ENCODE data around the gene ATP11A.

ATP11A gene

GRCh38 chr13:112928972-112929782 lies 239.3 kb downstream of the ATP11A start (continued):
- TF ChIP-seq, protein P1, sequence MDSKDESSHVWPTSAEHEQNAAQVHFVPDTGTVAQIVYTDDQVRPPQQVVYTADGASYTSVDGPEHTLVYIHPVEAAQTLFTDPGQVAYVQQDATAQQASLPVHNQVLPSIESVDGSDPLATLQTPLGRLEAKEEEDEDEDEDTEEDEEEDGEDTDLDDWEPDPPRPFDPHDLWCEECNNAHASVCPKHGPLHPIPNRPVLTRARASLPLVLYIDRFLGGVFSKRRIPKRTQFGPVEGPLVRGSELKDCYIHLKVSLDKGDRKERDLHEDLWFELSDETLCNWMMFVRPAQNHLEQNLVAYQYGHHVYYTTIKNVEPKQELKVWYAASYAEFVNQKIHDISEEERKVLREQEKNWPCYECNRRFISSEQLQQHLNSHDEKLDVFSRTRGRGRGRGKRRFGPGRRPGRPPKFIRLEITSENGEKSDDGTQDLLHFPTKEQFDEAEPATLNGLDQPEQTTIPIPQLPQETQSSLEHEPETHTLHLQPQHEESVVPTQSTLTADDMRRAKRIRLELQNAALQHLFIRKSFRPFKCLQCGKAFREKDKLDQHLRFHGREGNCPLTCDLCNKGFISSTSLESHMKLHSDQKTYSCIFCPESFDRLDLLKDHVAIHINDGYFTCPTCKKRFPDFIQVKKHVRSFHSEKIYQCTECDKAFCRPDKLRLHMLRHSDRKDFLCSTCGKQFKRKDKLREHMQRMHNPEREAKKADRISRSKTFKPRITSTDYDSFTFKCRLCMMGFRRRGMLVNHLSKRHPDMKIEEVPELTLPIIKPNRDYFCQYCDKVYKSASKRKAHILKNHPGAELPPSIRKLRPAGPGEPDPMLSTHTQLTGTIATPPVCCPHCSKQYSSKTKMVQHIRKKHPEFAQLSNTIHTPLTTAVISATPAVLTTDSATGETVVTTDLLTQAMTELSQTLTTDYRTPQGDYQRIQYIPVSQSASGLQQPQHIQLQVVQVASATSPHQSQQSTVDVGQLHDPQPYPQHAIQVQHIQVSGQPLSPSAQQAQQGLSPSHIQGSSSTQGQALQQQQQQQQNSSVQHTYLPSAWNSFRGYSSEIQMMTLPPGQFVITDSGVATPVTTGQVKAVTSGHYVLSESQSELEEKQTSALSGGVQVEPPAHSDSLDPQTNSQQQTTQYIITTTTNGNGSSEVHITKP (tag by site-specific recombination; IDR thresholded peaks at IDR 0.05) = peak; percentile 13; the same call in 1 of the 2 replicates
- no peak for TF ChIP-seq TSHZ1 (tag by site-specific recombination; IDR thresholded peaks at IDR 0.05; ENCODE audit: borderline replicate concordance)
- TF ChIP-seq PRDM1 (tag by site-specific recombination; IDR thresholded peaks at IDR 0.05) = peak; percentile 53; the same call in 1 of the 2 replicates
- TF ChIP-seq ZNF426 (tag by site-specific recombination; IDR thresholded peaks at IDR 0.05) = no peak
- TF ChIP-seq, protein P2, sequence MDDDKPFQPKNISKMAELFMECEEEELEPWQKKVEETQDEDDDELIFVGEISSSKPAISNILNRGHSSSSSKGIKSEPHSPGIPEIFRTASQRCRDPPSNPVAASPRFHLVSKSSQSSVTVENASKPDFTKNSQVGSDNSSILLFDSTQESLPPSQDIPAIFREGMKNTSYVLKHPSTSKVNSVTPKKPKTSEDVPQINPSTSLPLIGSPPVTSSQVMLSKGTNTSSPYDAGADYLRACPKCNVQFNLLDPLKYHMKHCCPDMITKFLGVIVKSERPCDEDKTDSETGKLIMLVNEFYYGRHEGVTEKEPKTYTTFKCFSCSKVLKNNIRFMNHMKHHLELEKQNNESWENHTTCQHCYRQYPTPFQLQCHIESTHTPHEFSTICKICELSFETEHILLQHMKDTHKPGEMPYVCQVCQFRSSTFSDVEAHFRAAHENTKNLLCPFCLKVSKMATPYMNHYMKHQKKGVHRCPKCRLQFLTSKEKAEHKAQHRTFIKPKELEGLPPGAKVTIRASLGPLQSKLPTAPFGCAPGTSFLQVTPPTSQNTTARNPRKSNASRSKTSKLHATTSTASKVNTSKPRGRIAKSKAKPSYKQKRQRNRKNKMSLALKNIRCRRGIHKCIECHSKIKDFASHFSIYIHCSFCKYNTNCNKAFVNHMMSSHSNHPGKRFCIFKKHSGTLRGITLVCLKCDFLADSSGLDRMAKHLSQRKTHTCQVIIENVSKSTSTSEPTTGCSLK (tag by site-specific recombination; IDR thresholded peaks at IDR 0.05) = no peak
- no peak for TF ChIP-seq ZNF112 (tag by site-specific recombination; IDR thresholded peaks at IDR 0.05)
- TF ChIP-seq, protein P3, sequence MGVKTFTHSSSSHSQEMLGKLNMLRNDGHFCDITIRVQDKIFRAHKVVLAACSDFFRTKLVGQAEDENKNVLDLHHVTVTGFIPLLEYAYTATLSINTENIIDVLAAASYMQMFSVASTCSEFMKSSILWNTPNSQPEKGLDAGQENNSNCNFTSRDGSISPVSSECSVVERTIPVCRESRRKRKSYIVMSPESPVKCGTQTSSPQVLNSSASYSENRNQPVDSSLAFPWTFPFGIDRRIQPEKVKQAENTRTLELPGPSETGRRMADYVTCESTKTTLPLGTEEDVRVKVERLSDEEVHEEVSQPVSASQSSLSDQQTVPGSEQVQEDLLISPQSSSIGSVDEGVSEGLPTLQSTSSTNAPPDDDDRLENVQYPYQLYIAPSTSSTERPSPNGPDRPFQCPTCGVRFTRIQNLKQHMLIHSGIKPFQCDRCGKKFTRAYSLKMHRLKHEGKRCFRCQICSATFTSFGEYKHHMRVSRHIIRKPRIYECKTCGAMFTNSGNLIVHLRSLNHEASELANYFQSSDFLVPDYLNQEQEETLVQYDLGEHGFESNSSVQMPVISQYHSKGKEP (tag by site-specific recombination; IDR thresholded peaks at IDR 0.05) = peak; percentile 88
- no peak for TF ChIP-seq ZNF239 (tag by site-specific recombination; IDR thresholded peaks at IDR 0.05)
- TF ChIP-seq ZIC2 (tag by site-specific recombination; IDR thresholded peaks at IDR 0.05) = peak; percentile 81
- no peak for TF ChIP-seq ZBTB10 (tag by site-specific recombination; IDR thresholded peaks at IDR 0.05)
- TF ChIP-seq FEZF1 (tag by site-specific recombination; IDR thresholded peaks at IDR 0.05) = peak; percentile 89
- TF ChIP-seq ZNF223 (tag by site-specific recombination; IDR thresholded peaks at IDR 0.05) = no peak
- no peak for TF ChIP-seq MZF1 (tag by site-specific recombination; IDR thresholded peaks at IDR 0.05; ENCODE audit: borderline replicate concordance)
- TF ChIP-seq, protein P4, sequence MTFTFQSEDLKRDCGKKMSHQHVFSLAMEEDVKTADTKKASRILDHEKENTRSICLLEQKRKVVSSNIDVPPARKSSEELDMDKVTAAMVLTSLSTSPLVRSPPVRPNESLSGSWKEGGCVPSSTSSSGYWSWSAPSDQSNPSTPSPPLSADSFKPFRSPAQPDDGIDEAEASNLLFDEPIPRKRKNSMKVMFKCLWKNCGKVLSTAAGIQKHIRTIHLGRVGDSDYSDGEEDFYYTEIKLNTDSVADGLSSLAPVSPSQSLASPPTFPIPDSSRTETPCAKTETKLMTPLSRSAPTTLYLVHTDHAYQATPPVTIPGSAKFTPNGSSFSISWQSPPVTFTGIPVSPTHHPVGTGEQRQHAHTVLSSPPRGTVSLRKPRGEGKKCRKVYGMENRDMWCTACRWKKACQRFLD (tag by site-specific recombination; IDR thresholded peaks at IDR 0.05) = no peak
- TF ChIP-seq ZNF280D (tag by site-specific recombination; IDR thresholded peaks at IDR 0.05) = no peak
- no peak for TF ChIP-seq ZNF202 (tag by site-specific recombination; IDR thresholded peaks at IDR 0.05; ENCODE audit: borderline replicate concordance)

All from HEK293 (cell line).